ENCODE measurements around the gene ANKRD50. TPM values are rescaled to one million over a fixed set of nuclear protein-coding genes. Genes with fewer than 3 reads are reported as not detected.

ANKRD50 gene
- total RNA-seq, 2 donors from 2014 or later = 8.2 to 11.7 TPM

- Histone ChIP-seq H3K4me3 (no peak overlapping the region), H3K27ac (no peak overlapping the region), H3K36me3 (no peaks in the 10 kb centered on the region), H3K4me1 (no peaks in the 10 kb centered on the region), H3K9me3 (no peaks in the 10 kb centered on the region), H3K27me3 (no peaks in the 10 kb centered on the region)
- DNase-seq (ENCODE audit: low spot score) = no peak
- TF ChIP-seq CTCF (IDR thresholded peaks at IDR 0.05) = no peak
These were observed 61.9 kb downstream of the ANKRD50 start for GRCh38 chr4:124650614-124651013.

- Histone ChIP-seq H3K4me3 (no peak overlapping the region), H3K9me3 (no peaks in the 10 kb centered on the region), H3K27ac (no peak overlapping the region), H3K27me3 (no peaks in the 10 kb centered on the region), H3K36me3 (no peaks in the 10 kb centered on the region), H3K4me1 (no peaks in the 10 kb centered on the region)
- no peak for TF ChIP-seq CTCF (IDR thresholded peaks at IDR 0.05)
- no peak for DNase-seq (ENCODE audit: low spot score)
These were observed 64.9 kb downstream of the ANKRD50 start for GRCh38 chr4:124647599-124647998.

- Histone ChIP-seq H3K27ac (no peak overlapping the region), H3K36me3 (no peaks in the 10 kb centered on the region), H3K27me3 (no peaks in the 10 kb centered on the region), H3K4me3 (no peak overlapping the region), H3K4me1 (no peaks in the 10 kb centered on the region), H3K9me3 (no peaks in the 10 kb centered on the region)
- TF ChIP-seq CTCF (IDR thresholded peaks at IDR 0.05) = no peak
- no peak for DNase-seq (ENCODE audit: low spot score)
These were observed 67.9 kb downstream of the ANKRD50 start for GRCh38 chr4:124644621-124645020.

GRCh38 chr4:124642846-124643245, 69.7 kb downstream of the ANKRD50 start:
- DNase-seq (ENCODE audit: low spot score) = no peak
- TF ChIP-seq CTCF (IDR thresholded peaks at IDR 0.05) = no peak
- Histone ChIP-seq H3K4me1 (no peaks in the 10 kb centered on the region), H3K4me3 (no peak overlapping the region), H3K27ac (no peak overlapping the region), H3K36me3 (no peaks in the 10 kb centered on the region), H3K9me3 (no peaks in the 10 kb centered on the region), H3K27me3 (no peaks in the 10 kb centered on the region)

- Histone ChIP-seq H3K36me3 (no peaks in the 10 kb centered on the region), H3K27ac (no peak overlapping the region), H3K27me3 (no peaks in the 10 kb centered on the region), H3K4me1 (no peaks in the 10 kb centered on the region), H3K4me3 (no peak overlapping the region), H3K9me3 (no peaks in the 10 kb centered on the region)
- TF ChIP-seq CTCF (IDR thresholded peaks at IDR 0.05) = no peak
- no peak for DNase-seq (ENCODE audit: low spot score)
These were observed 70.7 kb downstream of the ANKRD50 start for GRCh38 chr4:124641715-124642381.
